ENCODE results near the gene TRABD. TPM values are rescaled to one million over a fixed set of nuclear protein-coding genes. Genes with fewer than 3 reads are reported as not detected.

Gene TRABD
- total RNA-seq, 1 experiment from 2014 or later: 26.1 TPM

- no peak for DNase-seq (ENCODE audit: extremely low read depth, low read depth)
Measured at GRCh38 chr22:50184902-50185374, 775 bp upstream of the TRABD start.

GRCh38 chr22:50186181-50186714 is 535 bp downstream of the TRABD start:
- DNase-seq (ENCODE audit: extremely low read depth, low read depth): no peak

- no peak for DNase-seq (ENCODE audit: extremely low read depth, low read depth)
Measured at GRCh38 chr22:50186761-50187523, 1.2 kb downstream of the TRABD start.

GRCh38 chr22:50188356-50188755 is 2.6 kb downstream of the TRABD start:
- DNase-seq (ENCODE audit: extremely low read depth, low read depth): no peak

GRCh38 chr22:50189184-50189848 is 3.6 kb downstream of the TRABD start:
- no peak for DNase-seq (ENCODE audit: extremely low read depth, low read depth)

GRCh38 chr22:50189849-50190181 is 4.1 kb downstream of the TRABD start:
- DNase-seq (ENCODE audit: extremely low read depth, low read depth): no peak

- peak; percentile 40 for DNase-seq (ENCODE audit: extremely low read depth, low read depth)
Measured at GRCh38 chr22:50190182-50190940, 4.6 kb downstream of the TRABD start.

GRCh38 chr22:50190941-50191741 is 5.4 kb downstream of the TRABD start:
- DNase-seq (ENCODE audit: extremely low read depth, low read depth): no peak

- no peak for DNase-seq (ENCODE audit: extremely low read depth, low read depth)
Measured at GRCh38 chr22:50192436-50193204, 6.9 kb downstream of the TRABD start.

- no peak for DNase-seq (ENCODE audit: extremely low read depth, low read depth)
Measured at GRCh38 chr22:50193621-50194020, 7.9 kb downstream of the TRABD start.

- DNase-seq (ENCODE audit: extremely low read depth, low read depth): no peak
Measured at GRCh38 chr22:50194037-50194805, 8.5 kb downstream of the TRABD start.

- DNase-seq (ENCODE audit: extremely low read depth, low read depth): no peak
Measured at GRCh38 chr22:50196256-50196655, 10.5 kb downstream of the TRABD start.

GRCh38 chr22:50197000-50197800 is 11.5 kb downstream of the TRABD start:
- DNase-seq (ENCODE audit: extremely low read depth, low read depth): no peak

- DNase-seq (ENCODE audit: extremely low read depth, low read depth): no peak
Measured at GRCh38 chr22:50197856-50198623, 12.3 kb downstream of the TRABD start.

GRCh38 chr22:50198624-50199017 is 12.9 kb downstream of the TRABD start:
- no peak for DNase-seq (ENCODE audit: extremely low read depth, low read depth)

- no peak for DNase-seq (ENCODE audit: extremely low read depth, low read depth)
Measured at GRCh38 chr22:50199251-50199721, 13.6 kb downstream of the TRABD start.

GRCh38 chr22:50199829-50200460 is 14.2 kb downstream of the TRABD start:
- DNase-seq (ENCODE audit: extremely low read depth, low read depth): no peak

Measured in NCI-H460 (cell line).